ENCODE results near the gene IZUMO2. TPM values are rescaled to one million over a fixed set of nuclear protein-coding genes. Genes with fewer than 3 reads are reported as not detected.

The IZUMO2 gene
- total and polyA plus RNA-seq, 12 donors = not detected

DNA sequence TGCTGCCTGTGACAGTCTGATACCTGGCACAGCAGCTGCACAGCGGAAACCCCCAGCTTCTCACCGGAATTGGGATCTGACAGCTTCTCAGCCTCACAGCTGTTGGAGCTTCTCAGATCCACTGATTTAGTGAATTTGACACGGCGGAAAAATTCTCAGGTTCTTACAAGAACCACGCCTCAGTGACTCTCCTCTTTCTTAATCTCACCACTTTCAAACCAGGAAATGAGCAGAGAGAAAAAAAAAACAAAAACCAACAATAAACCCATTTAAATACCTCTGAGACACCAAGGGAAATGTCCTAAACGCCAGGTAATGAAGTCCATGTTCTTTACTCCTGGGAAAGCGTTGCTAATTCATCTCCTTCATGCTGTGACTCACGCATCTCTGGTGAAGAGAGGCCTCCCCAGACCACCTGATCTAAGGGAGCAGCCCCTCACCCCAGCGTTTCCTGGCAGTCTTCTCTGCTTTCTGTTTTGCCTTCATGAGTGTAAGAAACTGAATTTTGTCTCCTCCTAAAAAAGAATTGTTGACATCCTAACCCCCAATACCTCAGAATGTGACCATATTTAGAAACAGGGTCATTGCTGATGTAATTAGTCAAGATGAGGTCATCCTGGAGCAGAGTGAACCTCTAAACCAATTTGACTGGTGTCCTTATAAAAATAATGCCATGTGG is 15.9 kb upstream of the IZUMO2 start:
- no peaks in the 10 kb centered on the region for H3K9me3 ChIP-seq (replicated peaks in 1 of 3)
- H3K27ac ChIP-seq = no peak overlapping the region
- peaks cover 5% of the 10 kb centered on the region for H3K27me3 ChIP-seq
- TF ChIP-seq POLR2A (IDR thresholded peaks at IDR 0.05) = no peak
- TF ChIP-seq, protein P1, sequence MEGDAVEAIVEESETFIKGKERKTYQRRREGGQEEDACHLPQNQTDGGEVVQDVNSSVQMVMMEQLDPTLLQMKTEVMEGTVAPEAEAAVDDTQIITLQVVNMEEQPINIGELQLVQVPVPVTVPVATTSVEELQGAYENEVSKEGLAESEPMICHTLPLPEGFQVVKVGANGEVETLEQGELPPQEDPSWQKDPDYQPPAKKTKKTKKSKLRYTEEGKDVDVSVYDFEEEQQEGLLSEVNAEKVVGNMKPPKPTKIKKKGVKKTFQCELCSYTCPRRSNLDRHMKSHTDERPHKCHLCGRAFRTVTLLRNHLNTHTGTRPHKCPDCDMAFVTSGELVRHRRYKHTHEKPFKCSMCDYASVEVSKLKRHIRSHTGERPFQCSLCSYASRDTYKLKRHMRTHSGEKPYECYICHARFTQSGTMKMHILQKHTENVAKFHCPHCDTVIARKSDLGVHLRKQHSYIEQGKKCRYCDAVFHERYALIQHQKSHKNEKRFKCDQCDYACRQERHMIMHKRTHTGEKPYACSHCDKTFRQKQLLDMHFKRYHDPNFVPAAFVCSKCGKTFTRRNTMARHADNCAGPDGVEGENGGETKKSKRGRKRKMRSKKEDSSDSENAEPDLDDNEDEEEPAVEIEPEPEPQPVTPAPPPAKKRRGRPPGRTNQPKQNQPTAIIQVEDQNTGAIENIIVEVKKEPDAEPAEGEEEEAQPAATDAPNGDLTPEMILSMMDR (IDR thresholded peaks at IDR 0.05) = no peak
- DNase-seq = no peak
- no peaks in the 10 kb centered on the region for H3K36me3 ChIP-seq (replicated peaks in 1 of 2)
- intact Hi-C loops (cut with DNase I) = no loop called here
- H3K4me1 ChIP-seq (replicated peaks in 1 of 2) = no peaks in the 10 kb centered on the region
- WGBS, 4 donors = 37 to 51% (median 42%) methylated on average over 9 of the region's 9 CpGs
- H3K4me3 ChIP-seq = no peak overlapping the region

DNA sequence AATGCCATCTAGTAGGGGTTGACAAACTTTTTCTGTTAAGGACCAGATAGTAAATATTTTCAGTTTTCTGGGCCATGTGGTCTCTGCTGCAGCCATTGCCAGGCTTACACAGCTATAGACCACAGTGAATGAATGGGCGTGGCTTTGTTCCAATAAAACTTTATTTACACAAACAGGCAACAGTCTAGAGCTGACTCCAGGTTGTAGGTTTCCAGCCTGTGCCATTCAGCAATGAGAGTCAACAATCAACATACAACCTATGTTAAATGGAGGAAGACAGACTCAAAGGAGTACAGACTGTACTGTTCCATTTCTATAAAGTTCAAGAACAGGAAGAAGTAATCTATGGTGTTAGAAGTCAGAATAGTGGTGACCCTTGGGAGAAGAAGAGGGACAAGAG is 15.2 kb upstream of the IZUMO2 start:
- Histone ChIP-seq H3K4me3 (no peak overlapping the region), H3K36me3 (replicated peaks in 1 of 2) (no peaks in the 10 kb centered on the region), H3K4me1 (replicated peaks in 1 of 2) (no peaks in the 10 kb centered on the region), H3K27ac (no peak overlapping the region), H3K9me3 (replicated peaks in 1 of 3) (no peaks in the 10 kb centered on the region), H3K27me3 (peaks cover 5% of the 10 kb centered on the region)
- intact Hi-C loops (cut with DNase I) = no loop called here
- no peak for TF ChIP-seq POLR2A (IDR thresholded peaks at IDR 0.05)
- TF ChIP-seq, protein P1 (IDR thresholded peaks at IDR 0.05) = no peak
- WGBS, 4 donors = 52 to 58% (median 56%) methylated on average over 1 of the region's 1 CpG
- no peak for DNase-seq

DNA sequence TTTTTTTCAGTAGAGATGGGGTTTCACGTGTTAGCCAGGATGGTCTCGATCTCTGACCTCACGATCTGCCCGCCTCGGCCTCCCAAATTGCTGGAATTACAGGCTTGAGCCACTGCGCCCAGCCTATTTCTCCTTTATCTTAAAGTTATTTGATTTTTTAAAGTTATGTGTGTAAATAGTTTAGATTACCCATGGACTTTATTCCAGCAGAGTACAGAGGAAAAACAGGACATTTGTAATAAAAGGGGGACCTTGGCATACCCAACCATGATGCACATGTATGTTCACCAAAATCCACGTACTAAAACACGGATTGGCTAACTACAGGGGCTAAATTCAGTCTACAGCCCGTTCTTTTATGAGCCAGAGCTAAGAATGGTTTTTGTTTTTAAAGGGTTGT is 13.7 kb upstream of the IZUMO2 start:
- Histone ChIP-seq H3K27ac (no peak overlapping the region), H3K27me3 (peaks cover 5% of the 10 kb centered on the region), H3K4me1 (replicated peaks in 1 of 2) (no peaks in the 10 kb centered on the region), H3K9me3 (replicated peaks in 1 of 3) (no peaks in the 10 kb centered on the region), H3K36me3 (replicated peaks in 1 of 2) (no peaks in the 10 kb centered on the region), H3K4me3 (no peak overlapping the region)
- DNase-seq = no peak
- intact Hi-C loops (cut with DNase I) = no loop called here
- 82 to 85% (median 85%) methylated on average over 9 of the region's 9 CpGs for WGBS, 4 donors
- TF ChIP-seq, protein P1 (IDR thresholded peaks at IDR 0.05) = no peak
- TF ChIP-seq POLR2A (IDR thresholded peaks at IDR 0.05) = no peak

DNA sequence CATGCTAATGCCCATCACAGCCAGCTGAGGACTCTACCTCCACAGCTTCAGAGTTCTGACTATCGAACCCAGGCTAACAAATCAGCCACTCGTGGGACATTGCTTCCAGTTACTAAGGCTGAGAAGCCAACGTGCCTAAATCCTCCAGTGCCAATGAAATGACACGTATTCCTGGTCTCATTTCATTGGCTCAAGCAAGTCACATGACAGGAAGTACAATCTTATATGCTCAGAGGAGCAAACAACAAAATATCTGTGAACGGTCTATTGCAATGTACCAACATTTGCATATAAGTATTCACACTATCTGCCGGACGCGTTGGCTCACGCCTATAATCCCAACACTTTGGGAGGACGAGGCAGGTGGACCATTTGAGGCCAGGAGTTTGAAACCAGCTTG is 12.8 kb upstream of the IZUMO2 start:
- Histone ChIP-seq H3K9me3 (replicated peaks in 1 of 3) (no peaks in the 10 kb centered on the region), H3K36me3 (replicated peaks in 1 of 2) (no peaks in the 10 kb centered on the region), H3K27ac (no peak overlapping the region), H3K4me3 (no peak overlapping the region), H3K27me3 (no peaks in the 10 kb centered on the region), H3K4me1 (replicated peaks in 1 of 2) (no peaks in the 10 kb centered on the region)
- DNase-seq = no peak
- intact Hi-C loops (cut with DNase I) = no loop called here
- no peak for TF ChIP-seq POLR2A (IDR thresholded peaks at IDR 0.05)
- TF ChIP-seq, protein P1 (IDR thresholded peaks at IDR 0.05) = no peak
- WGBS, 4 donors = 76 to 81% (median 79%) methylated on average over 10 of the region's 10 CpGs
